Thoracic aorta (tissue), 2 donors: ENCODE results near the gene LPCAT4. TPM values are rescaled to one million over a fixed set of nuclear protein-coding genes. Genes with fewer than 3 reads are reported as not detected.
A peak's percentile ranks its signal among the peaks of the same experiment; 100 is the strongest.
"Not testable (repeated sequence)": the region's sequence is repeated elsewhere in the genome, so short reads cannot be mapped to it uniquely, and the experiment has no call there.

ENCODE experiments used
- ATAC-seq: fragments of 150-250 bp; one replicate; pipeline ENCODE4 v1.8.0; 2017; ENCODE audit warnings: low read depth; ENCODE audit not compliant: insufficient number of reproducible peaks, low FRiP score
- DNase-seq: peaks from one replicate; pipeline ENCODE4 v3.0.0-alpha.2; 2020; ENCODE audit warnings: low spot score
- H3K27ac ChIP-seq, 2 donors: fragments of 200-600 bp; sonication (generic); 1 replicate in 1 of 2; 2 replicates in 1 of 2; pipeline ENCODE4 v1.5.1; 2016; ENCODE audit warnings: mild to moderate bottlenecking in 2 of 2, moderate library complexity in 2 of 2
- H3K27me3 ChIP-seq: fragments of 200-600 bp; sonication (generic); replicated peaks from 2 replicates; pipeline ENCODE4 v1.6.0; 2016; ENCODE audit warnings: mild to moderate bottlenecking; ENCODE audit not compliant: insufficient read depth
- H3K36me3 ChIP-seq: fragments of 200-600 bp; sonication (generic); one replicate; pipeline ENCODE4 v1.5.1; 2016
- H3K4me1 ChIP-seq, 2 donors: fragments of 200-600 bp; sonication (generic); 1 replicate in 1 of 2; 2 replicates in 1 of 2; pipeline versions ENCODE4 v1.5.1 to v1.6.0; 2016; ENCODE audit warnings: low read depth in 2 of 2, mild to moderate bottlenecking in 1 of 2; ENCODE audit not compliant: control insufficient read depth in 1 of 2
- H3K4me3 ChIP-seq: fragments of 200-600 bp; sonication (generic); 2 replicates; pipeline ENCODE4 v1.5.1; 2016; ENCODE audit warnings: mild to moderate bottlenecking
- H3K9me3 ChIP-seq: fragments of 200-600 bp; sonication (generic); 2 replicates; pipeline ENCODE4 v1.5.1; 2016
- CTCF ChIP-seq: fragments of 200-600 bp; sonication (generic); IDR thresholded peaks from one replicate; pipeline ENCODE4 v1.5.1; 2019; ENCODE audit warnings: antibody characterized with exemption
- total RNA-seq, 2 donors: library from RNA; depleted of rRNA; stranded (reverse); fragments of >200 nt; gene quantifications; one replicate each; pipeline versions ENCODE4 v1.1.0 to v1.2.3, GENCODE V29; 2016

The LPCAT4 gene
- total RNA-seq, 2 donors from 2014 or later, result 13.1 to 20.0 TPM

DNA sequence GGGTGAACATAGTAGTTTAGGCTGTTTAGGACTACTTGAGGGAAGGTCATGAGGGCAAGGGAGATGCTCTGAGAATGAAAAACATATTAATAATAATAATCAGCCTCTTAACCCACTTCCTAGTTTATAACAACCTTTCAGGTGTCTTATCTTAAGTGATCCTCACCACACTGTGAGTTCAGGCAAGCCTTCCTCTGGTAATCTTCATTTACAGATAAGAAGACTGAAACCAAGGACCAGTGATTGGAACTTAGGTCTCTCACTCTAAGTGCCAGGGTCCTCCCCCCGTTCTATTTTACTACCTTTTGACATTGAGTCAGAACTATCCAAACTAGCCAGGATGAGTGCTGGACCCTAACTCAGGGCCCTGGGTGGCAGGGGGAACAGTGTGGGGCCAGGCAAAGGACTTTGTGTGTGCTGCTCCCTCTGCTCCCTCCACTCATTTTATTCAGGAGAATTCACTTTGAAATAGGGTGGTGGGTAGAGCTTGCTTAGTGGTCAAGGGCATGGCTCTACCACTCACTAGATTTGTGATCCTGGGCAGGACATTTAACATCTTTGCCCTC lies 18.2 kb downstream of the LPCAT4 start:
- ATAC-seq (no peak), DNase-seq (no peak)
- no peaks in the 10 kb centered on the region for H3K27me3 ChIP-seq
- no peaks in the 10 kb centered on the region for H3K36me3 ChIP-seq
- no peak overlapping the region for H3K27ac ChIP-seq
- no peak overlapping the region for H3K4me3 ChIP-seq
- H3K4me1 ChIP-seq, result no peaks in the 10 kb centered on the region
- H3K9me3 ChIP-seq, result no peaks in the 10 kb centered on the region
- TF ChIP-seq CTCF, result no peak

DNA sequence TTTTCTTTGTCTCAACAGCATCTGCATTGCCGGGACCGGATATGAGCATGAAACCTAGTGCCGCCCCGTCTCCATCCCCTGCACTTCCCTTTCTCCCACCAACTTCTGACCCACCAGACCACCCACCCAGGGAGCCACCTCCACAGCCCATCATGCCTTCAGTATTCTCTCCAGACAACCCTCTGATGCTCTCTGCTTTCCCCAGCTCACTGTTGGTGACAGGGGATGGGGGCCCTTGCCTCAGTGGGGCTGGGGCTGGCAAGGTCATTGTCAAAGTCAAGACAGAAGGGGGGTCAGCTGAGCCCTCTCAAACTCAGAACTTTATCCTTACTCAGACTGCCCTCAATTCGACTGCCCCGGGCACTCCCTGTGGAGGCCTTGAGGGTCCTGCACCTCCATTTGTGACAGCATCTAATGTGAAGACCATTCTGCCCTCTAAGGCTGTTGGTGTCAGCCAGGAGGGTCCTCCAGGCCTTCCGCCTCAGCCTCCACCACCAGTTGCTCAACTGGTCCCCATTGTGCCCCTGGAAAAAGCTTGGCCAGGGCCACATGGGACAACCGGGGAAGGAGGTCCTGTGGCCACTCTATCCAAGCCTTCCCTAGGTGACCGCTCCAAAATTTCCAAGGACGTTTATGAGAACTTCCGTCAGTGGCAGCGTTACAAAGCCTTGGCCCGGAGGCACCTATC lies 18.9 kb downstream of the LPCAT4 start:
- H3K36me3 ChIP-seq, result no peaks in the 10 kb centered on the region
- ATAC-seq (no peak), DNase-seq (no peak)
- no peaks in the 10 kb centered on the region for H3K9me3 ChIP-seq
- TF ChIP-seq CTCF, result no peak
- H3K4me3 ChIP-seq, result no peak overlapping the region
- H3K27me3 ChIP-seq, result no peaks in the 10 kb centered on the region
- H3K27ac ChIP-seq, result no peak overlapping the region
- H3K4me1 ChIP-seq, result no peaks in the 10 kb centered on the region

GRCh38 chr15:34342737-34343575 lies 24.0 kb downstream of the LPCAT4 start, which contains the start of the genes NOP10 and NUTM1:
Gene NOP10, minus strand, starts transcription at chr15:34343136. Its CDS starts 63 bp downstream, at chr15:34343073.
Gene NUTM1, plus strand, starts transcription at chr15:34343315. Its CDS starts 382 bp downstream, at chr15:34343697.
- Histone ChIP-seq H3K27ac (peak within 1 kb of the TSS; percentile 84 to 88), H3K9me3 (no peaks in the 10 kb centered on the region), H3K36me3 (peaks cover 7% of the 10 kb centered on the region), H3K27me3 (no peaks in the 10 kb centered on the region), H3K4me1 (peaks cover 10 to 18% of the 10 kb centered on the region in 2 donors), H3K4me3 (peak within 1 kb of the TSS; percentile 82)
- ATAC-seq (peak; percentile 84), DNase-seq (peak; percentile 56)
- TF ChIP-seq CTCF, result peak; percentile 96

GRCh38 chr15:34342213-34342736 lies 24.7 kb downstream of the LPCAT4 start:
- not testable (repeated sequence) for H3K9me3 ChIP-seq, ATAC-seq, H3K27me3 ChIP-seq, H3K36me3 ChIP-seq, DNase-seq
- H3K4me1 ChIP-seq, result peaks cover 10 to 18% of the 10 kb centered on the region in 2 donors
- peak overlapping the region; percentile 84 to 88 for H3K27ac ChIP-seq
- H3K4me3 ChIP-seq, result peak overlapping the region; percentile 82

- ATAC-seq (no peak), DNase-seq (no peak)
- Histone ChIP-seq H3K27ac (no peak overlapping the region), H3K27me3 (no peaks in the 10 kb centered on the region), H3K4me3 (peak overlapping the region; percentile 82), H3K36me3 (peaks cover 7% of the 10 kb centered on the region), H3K9me3 (no peaks in the 10 kb centered on the region), H3K4me1 (peaks cover 12 to 23% of the 10 kb centered on the region in 2 donors)
- no peak for TF ChIP-seq CTCF
Observed at GRCh38 chr15:34341381-34342212, 25.4 kb downstream of the LPCAT4 start.
